ENCODE measurements around the gene ZMYM2.

Gene ZMYM2

DNA sequence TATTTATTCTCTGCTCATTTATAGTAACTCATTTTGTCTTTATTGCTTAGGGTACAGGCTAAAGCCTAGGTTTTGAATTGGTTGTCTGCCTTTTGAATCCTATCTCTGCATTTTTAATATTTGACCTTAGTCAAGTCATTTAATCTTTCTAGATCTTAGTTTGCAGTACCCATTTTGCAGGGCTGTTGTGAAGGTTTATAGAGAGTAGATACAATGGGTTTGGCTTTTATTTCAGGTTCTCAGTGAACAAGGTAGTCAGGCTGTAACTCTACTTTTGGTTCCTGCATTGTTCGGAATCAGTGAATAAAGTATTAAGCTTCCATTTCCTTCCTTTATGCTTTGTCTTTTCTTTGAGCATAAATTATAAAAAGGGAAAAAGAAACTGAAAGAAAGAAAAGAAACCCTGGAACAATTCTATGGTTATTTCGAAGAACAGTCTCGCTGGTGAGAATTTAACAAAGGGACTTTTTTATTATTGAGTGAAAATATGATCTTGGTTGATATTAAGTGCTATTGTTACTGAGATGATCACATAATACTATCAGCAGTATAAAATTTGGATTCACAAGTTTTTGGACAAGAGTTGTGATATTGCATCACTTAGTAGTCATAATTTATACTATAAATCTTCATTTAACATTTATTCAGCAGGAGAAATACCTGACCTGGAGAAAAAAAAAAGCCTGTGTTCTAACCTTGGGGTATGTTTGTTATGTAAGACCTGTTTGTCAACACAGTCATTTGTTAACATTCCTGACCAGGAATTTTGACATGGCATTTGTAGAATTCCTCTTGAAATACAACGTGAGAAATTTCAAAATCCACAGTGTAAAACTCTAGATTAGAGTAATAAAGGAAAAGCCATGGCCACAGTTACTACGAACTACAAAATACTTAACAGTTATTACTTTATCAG, 91.3 kb downstream of the ZMYM2 start:
- TF ChIP-seq TAF1 (IDR thresholded peaks at IDR 0.05; ENCODE audit: borderline replicate concordance, insufficient read depth, low read length) (no peak), POLR2AphosphoS5 (IDR thresholded peaks at IDR 0.05; ENCODE audit: low read depth, low read length) (no peak), FOXP2 (optimal IDR thresholded peaks at IDR 0.05; ENCODE audit: borderline replicate concordance, extremely low read depth, extremely low read length, insufficient read depth) (no peak), SIN3A (IDR thresholded peaks at IDR 0.05; ENCODE audit: borderline replicate concordance, insufficient read depth, low read length) (no peak)
- TF ChIP-seq, protein P1, sequence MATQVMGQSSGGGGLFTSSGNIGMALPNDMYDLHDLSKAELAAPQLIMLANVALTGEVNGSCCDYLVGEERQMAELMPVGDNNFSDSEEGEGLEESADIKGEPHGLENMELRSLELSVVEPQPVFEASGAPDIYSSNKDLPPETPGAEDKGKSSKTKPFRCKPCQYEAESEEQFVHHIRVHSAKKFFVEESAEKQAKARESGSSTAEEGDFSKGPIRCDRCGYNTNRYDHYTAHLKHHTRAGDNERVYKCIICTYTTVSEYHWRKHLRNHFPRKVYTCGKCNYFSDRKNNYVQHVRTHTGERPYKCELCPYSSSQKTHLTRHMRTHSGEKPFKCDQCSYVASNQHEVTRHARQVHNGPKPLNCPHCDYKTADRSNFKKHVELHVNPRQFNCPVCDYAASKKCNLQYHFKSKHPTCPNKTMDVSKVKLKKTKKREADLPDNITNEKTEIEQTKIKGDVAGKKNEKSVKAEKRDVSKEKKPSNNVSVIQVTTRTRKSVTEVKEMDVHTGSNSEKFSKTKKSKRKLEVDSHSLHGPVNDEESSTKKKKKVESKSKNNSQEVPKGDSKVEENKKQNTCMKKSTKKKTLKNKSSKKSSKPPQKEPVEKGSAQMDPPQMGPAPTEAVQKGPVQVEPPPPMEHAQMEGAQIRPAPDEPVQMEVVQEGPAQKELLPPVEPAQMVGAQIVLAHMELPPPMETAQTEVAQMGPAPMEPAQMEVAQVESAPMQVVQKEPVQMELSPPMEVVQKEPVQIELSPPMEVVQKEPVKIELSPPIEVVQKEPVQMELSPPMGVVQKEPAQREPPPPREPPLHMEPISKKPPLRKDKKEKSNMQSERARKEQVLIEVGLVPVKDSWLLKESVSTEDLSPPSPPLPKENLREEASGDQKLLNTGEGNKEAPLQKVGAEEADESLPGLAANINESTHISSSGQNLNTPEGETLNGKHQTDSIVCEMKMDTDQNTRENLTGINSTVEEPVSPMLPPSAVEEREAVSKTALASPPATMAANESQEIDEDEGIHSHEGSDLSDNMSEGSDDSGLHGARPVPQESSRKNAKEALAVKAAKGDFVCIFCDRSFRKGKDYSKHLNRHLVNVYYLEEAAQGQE (IDR thresholded peaks at IDR 0.05; ENCODE audit: insufficient read depth in 1 of 2, low read depth in 2 of 2, low read length in 2 of 2): no peak

DNA sequence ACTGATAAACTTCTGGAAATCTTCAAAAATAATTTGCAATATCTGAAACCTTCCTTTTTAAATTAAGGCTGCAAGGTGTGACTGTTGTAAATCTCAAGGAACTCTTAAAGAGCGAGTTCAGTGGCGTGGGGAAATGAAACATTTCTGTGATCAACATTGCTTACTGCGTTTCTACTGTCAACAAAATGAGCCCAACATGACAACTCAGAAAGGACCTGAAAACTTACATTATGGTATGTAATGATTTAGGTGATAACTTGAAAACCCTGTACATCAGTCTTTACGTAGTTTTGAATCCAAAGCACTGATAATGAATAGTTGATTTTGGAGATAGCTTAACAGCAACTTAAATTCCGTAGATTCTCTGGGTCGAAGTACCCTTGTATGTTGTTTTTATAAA, 92.8 kb downstream of the ZMYM2 start:
- TF ChIP-seq TAF1 (IDR thresholded peaks at IDR 0.05; ENCODE audit: borderline replicate concordance, insufficient read depth, low read length): no peak
- TF ChIP-seq FOXP2 (optimal IDR thresholded peaks at IDR 0.05; ENCODE audit: borderline replicate concordance, extremely low read depth, extremely low read length, insufficient read depth): no peak
- no peak for TF ChIP-seq SIN3A (IDR thresholded peaks at IDR 0.05; ENCODE audit: borderline replicate concordance, insufficient read depth, low read length)
- TF ChIP-seq POLR2AphosphoS5 (IDR thresholded peaks at IDR 0.05; ENCODE audit: low read depth, low read length): no peak
- TF ChIP-seq, protein P1 (IDR thresholded peaks at IDR 0.05; ENCODE audit: insufficient read depth in 1 of 2, low read depth in 2 of 2, low read length in 2 of 2): no peak

DNA sequence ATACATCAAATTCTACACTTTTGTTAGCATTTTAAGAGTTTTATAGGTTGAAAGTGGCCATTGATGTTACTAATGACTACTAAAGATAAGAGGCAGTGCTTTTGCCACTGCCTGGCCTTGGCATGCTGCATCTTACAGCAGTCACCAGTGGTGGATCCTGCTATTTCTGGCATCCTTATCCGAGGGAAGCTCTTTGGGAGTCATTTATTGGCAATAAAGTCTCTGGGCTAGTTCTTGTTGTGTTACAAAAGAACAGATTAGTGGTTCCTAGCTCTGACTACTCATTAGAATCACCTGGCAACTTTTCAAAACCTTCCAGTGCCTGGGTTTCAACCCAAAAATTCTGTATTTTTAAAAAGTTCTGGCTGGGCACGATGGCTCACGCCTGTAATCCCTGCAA, 94.5 kb downstream of the ZMYM2 start:
- TF ChIP-seq TAF1 (IDR thresholded peaks at IDR 0.05; ENCODE audit: borderline replicate concordance, insufficient read depth, low read length): no peak
- no peak for TF ChIP-seq POLR2AphosphoS5 (IDR thresholded peaks at IDR 0.05; ENCODE audit: low read depth, low read length)
- no peak for TF ChIP-seq FOXP2 (optimal IDR thresholded peaks at IDR 0.05; ENCODE audit: borderline replicate concordance, extremely low read depth, extremely low read length, insufficient read depth)
- no peak for TF ChIP-seq SIN3A (IDR thresholded peaks at IDR 0.05; ENCODE audit: borderline replicate concordance, insufficient read depth, low read length)

DNA sequence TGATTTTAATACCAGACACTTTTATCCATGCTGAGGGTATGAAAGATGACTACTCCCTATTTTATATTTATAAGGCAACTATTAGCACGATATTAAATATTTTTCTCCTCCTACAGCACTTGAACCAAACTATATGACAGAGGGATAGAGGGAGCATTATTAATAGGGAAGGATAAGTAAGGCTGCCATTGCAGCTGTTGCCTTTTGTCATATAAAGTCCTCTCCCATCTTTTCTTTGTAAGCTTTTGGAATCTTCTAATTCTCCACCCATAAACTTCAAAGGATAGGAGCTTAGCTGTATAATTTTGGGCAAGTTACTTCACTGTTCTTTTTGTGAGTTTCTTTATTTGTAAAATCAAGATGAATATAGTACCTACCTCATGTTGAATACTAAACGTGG, 95.4 kb downstream of the ZMYM2 start:
- TF ChIP-seq TAF1 (IDR thresholded peaks at IDR 0.05; ENCODE audit: borderline replicate concordance, insufficient read depth, low read length): no peak
- no peak for TF ChIP-seq SIN3A (IDR thresholded peaks at IDR 0.05; ENCODE audit: borderline replicate concordance, insufficient read depth, low read length)
- TF ChIP-seq, protein P1 (IDR thresholded peaks at IDR 0.05; ENCODE audit: insufficient read depth in 1 of 2, low read depth in 2 of 2, low read length in 2 of 2): no peak
- TF ChIP-seq POLR2AphosphoS5 (IDR thresholded peaks at IDR 0.05; ENCODE audit: low read depth, low read length): no peak
- no peak for TF ChIP-seq FOXP2 (optimal IDR thresholded peaks at IDR 0.05; ENCODE audit: borderline replicate concordance, extremely low read depth, extremely low read length, insufficient read depth)

DNA sequence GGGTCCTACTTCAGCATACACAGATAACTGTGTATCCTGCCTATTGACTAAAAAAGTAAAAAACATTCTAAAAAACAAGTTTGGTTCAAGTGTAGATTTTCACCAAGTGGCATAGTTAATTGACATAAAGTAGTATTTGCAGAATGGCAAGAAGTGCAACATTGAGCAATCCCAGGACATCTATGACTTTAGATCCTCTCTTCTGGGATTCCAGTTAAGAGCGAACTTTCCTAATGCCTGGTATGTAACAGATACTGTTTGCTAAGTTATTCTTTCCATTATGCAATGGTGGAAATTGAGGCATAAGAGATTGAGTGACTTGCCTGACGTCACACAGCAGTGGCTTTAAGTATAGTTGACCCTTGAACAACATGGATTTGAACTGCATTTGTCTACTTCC, 96.1 kb downstream of the ZMYM2 start:
- TF ChIP-seq, protein P1 (IDR thresholded peaks at IDR 0.05; ENCODE audit: insufficient read depth in 1 of 2, low read depth in 2 of 2, low read length in 2 of 2): no peak
- TF ChIP-seq TAF1 (IDR thresholded peaks at IDR 0.05; ENCODE audit: borderline replicate concordance, insufficient read depth, low read length) (no peak), SIN3A (IDR thresholded peaks at IDR 0.05; ENCODE audit: borderline replicate concordance, insufficient read depth, low read length) (no peak), POLR2AphosphoS5 (IDR thresholded peaks at IDR 0.05; ENCODE audit: low read depth, low read length) (no peak)

All from PFSK-1 (cell line).